ENCODE measurements around the gene PSMD9. TPM values are rescaled to one million over a fixed set of nuclear protein-coding genes. Genes with fewer than 3 reads are reported as not detected.

Gene PSMD9
- total RNA-seq, 5 donors from 2014 or later (not counting 1 experiment from before 2014, with no cell fraction given), result 42.1 to 57.3 (median 48.1) TPM

DNA sequence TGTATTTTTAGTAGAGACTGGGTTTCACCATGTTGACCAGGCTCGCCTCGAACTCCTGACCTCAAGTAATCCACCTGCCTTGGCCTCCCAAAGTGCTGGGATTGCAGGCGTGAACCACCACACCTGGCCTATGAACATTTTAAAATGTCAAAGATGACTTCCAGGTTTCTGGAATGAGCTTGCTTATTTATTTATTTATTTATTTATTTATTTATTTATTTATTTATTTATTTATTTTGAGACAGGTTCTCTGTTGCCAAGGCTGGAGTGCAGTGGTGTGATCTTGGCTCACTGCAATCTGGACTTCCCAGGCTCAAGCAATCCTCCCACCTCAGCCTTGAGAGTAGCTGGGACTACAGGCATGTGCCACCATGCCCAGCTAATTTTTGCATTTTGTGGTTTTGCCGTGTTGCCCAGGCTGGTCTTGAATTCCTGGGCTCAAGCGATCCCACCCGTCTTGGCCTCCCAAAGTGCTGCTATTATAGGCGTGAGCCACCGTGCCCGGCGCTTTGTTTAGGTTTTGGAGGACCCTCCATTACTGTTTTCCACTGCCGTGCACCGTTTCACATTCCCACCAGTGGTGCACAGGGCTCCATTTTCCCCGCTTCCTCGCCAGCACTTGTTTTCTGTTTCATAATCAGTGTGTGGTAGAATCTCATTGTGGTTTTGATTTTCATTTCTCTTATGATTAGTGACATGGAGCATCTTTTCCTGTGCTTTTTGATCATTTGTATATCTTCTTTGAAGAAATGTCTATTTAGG lies 23.4 kb downstream of the PSMD9 start:
- no peaks in the 10 kb centered on the region for H3K27me3 ChIP-seq (replicated peaks in 1 of 2; ENCODE audit: control insufficient read depth in 2 of 2, extremely low read depth in 1 of 2, insufficient read depth in 2 of 2, low read length in 1 of 2)
- Mint-ChIP-seq H3K27me3 (no peaks in the 10 kb centered on the region), H3K4me3 (peak overlapping the region in 1 of 3 donors; percentile 21), H3K9me3 (no peaks in the 10 kb centered on the region), H3K36me3 (peaks cover 42% of the 10 kb centered on the region), H3K27ac (peak overlapping the region in 1 of 2 donors; percentile 83), H3K4me1 (peaks cover 7 to 12% (median 10%) of the 10 kb centered on the region in 3 donors)
- peaks cover 0 to 7% of the 10 kb centered on the region in 2 experiments for H3K4me1 ChIP-seq (ENCODE audit: control insufficient read depth in 1 of 2, extremely low read depth in 1 of 2, insufficient read depth in 2 of 2, low read length in 2 of 2)
- H3K27ac ChIP-seq (ENCODE audit: low read length), result no peak overlapping the region
- no peaks in the 10 kb centered on the region for H3K9me3 ChIP-seq
- 84% methylated on average over 8 of the region's 14 CpGs for WGBS (ENCODE audit: insufficient coverage)
- DNase-seq (no peak), ATAC-seq (replicated peaks in 1 of 4) (no peak)
- peaks cover 2 to 40% of the 10 kb centered on the region in 2 donors for H3K36me3 ChIP-seq (ENCODE audit: control insufficient read depth in 2 of 2, extremely low read depth in 1 of 2, insufficient read depth in 1 of 2, low read length in 1 of 2)
- no peak overlapping the region for H3K4me3 ChIP-seq (ENCODE audit: control insufficient read depth in 1 of 2, extremely low read depth in 1 of 2, low read length in 1 of 2)
- ChIA-PET CTCF (no interaction called here), POLR2A (interaction anchor here in 1 of 2 donors (0.6 to 0.7 kb wide), 2 partner anchors 11 to 120 kb away, joined by 3 to 7 read pairs; no protein-coding TSS in a partner anchor)

DNA sequence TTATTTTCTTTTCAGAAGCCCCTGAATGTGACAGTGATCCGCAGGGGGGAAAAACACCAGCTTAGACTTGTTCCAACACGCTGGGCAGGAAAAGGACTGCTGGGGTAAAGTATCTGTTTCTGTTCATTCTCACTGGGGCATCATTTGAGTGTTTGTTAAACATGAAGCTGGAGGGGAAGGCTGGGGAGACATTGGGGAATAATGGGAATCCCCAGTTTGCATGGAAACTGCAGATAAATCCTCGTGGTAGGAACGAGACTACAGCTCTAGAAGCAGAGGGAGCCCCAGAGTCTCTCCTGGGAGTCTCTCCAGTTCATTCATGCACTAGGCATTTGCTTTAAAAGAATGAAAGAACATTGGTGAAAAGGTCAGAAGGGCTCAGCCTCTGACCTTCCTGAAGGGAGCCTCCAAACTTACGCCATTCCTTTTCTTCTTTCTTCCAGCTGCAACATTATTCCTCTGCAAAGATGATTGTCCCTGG lies 27.3 kb downstream of the PSMD9 start:
- Mint-ChIP-seq H3K36me3 (peaks cover 27% of the 10 kb centered on the region), H3K27me3 (no peaks in the 10 kb centered on the region), H3K4me3 (no peak overlapping the region), H3K9me3 (no peaks in the 10 kb centered on the region), H3K27ac (no peak overlapping the region), H3K4me1 (peaks cover 11 to 18% (median 15%) of the 10 kb centered on the region in 3 donors)
- H3K27ac ChIP-seq (ENCODE audit: low read length), result no peak overlapping the region
- H3K4me3 ChIP-seq (ENCODE audit: control insufficient read depth in 1 of 2, extremely low read depth in 1 of 2, low read length in 1 of 2), result no peak overlapping the region
- ChIA-PET POLR2A (interaction anchor here (0.6 kb wide), 3 partner anchors 37 to 347 kb away, joined by 3 to 12 read pairs (median 10); no protein-coding TSS in a partner anchor), CTCF (interaction anchor here (0.6 to 1.0 kb wide), 3 partner anchors 21 to 275 kb away, joined by 3 to 6 read pairs (median 3); no protein-coding TSS in a partner anchor)
- no peaks in the 10 kb centered on the region for H3K27me3 ChIP-seq (replicated peaks in 1 of 2; ENCODE audit: control insufficient read depth in 2 of 2, extremely low read depth in 1 of 2, insufficient read depth in 2 of 2, low read length in 1 of 2)
- ATAC-seq (replicated peaks in 1 of 4) (no peak), DNase-seq (no peak)
- H3K9me3 ChIP-seq, result no peaks in the 10 kb centered on the region
- 88% methylated on average over 5 of the region's 5 CpGs for WGBS (ENCODE audit: insufficient coverage)
- peaks cover 5 to 27% of the 10 kb centered on the region in 2 donors for H3K36me3 ChIP-seq (ENCODE audit: control insufficient read depth in 2 of 2, extremely low read depth in 1 of 2, insufficient read depth in 1 of 2, low read length in 1 of 2)
- peaks cover 2 to 15% of the 10 kb centered on the region in 2 experiments for H3K4me1 ChIP-seq (ENCODE audit: control insufficient read depth in 1 of 2, extremely low read depth in 1 of 2, insufficient read depth in 2 of 2, low read length in 2 of 2)

DNA sequence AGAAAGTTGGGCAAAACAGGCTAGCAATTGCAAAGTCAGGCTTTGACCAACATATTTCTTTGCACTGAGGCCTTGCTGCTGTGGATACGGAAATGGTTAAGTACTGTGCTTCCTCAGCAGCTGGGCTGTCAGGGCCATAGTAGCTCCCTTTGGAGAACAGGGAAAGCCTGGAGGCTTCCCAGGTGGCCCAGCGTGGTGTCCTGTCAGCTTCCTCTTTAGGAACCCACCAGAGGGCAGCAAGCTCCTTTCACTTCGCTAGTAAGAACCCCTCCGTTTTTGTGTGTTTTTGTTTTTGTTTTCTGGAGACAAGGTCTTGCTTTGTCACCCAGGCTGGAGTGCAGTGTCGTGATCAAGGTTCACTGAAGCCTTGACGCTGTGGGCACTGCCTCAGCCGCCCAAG lies 28.1 kb downstream of the PSMD9 start:
- H3K27me3 ChIP-seq (replicated peaks in 1 of 2; ENCODE audit: control insufficient read depth in 2 of 2, extremely low read depth in 1 of 2, insufficient read depth in 2 of 2, low read length in 1 of 2), result no peaks in the 10 kb centered on the region
- peaks cover 2 to 15% of the 10 kb centered on the region in 2 experiments for H3K4me1 ChIP-seq (ENCODE audit: control insufficient read depth in 1 of 2, extremely low read depth in 1 of 2, insufficient read depth in 2 of 2, low read length in 2 of 2)
- H3K36me3 Mint-ChIP-seq, result peaks cover 24% of the 10 kb centered on the region
- no peaks in the 10 kb centered on the region for H3K27me3 Mint-ChIP-seq
- ChIA-PET CTCF (interaction anchor here (0.6 to 1.0 kb wide), 3 partner anchors 22 to 274 kb away, joined by 3 to 6 read pairs (median 3); no protein-coding TSS in a partner anchor), POLR2A (interaction anchor here in 1 of 2 donors (0.5 to 0.6 kb wide), 2 partner anchors 346 to 350 kb away, joined by 3 to 7 read pairs; no protein-coding TSS in a partner anchor)
- no peak for ATAC-seq (replicated peaks in 1 of 4)
- WGBS (ENCODE audit: insufficient coverage), result 86% methylated on average over 6 of the region's 7 CpGs
- peaks cover 11 to 18% (median 15%) of the 10 kb centered on the region in 3 donors for H3K4me1 Mint-ChIP-seq
- H3K27ac Mint-ChIP-seq, result peak overlapping the region; percentile 53 to 96
- no peak overlapping the region for H3K4me3 Mint-ChIP-seq
- no peaks in the 10 kb centered on the region for H3K9me3 Mint-ChIP-seq
- peaks cover 5 to 27% of the 10 kb centered on the region in 2 donors for H3K36me3 ChIP-seq (ENCODE audit: control insufficient read depth in 2 of 2, extremely low read depth in 1 of 2, insufficient read depth in 1 of 2, low read length in 1 of 2)
- H3K27ac ChIP-seq (ENCODE audit: low read length), result no peak overlapping the region
- no peak overlapping the region for H3K4me3 ChIP-seq (ENCODE audit: control insufficient read depth in 1 of 2, extremely low read depth in 1 of 2, low read length in 1 of 2)
- H3K9me3 ChIP-seq, result no peaks in the 10 kb centered on the region
- DNase-seq, result no peak

DNA sequence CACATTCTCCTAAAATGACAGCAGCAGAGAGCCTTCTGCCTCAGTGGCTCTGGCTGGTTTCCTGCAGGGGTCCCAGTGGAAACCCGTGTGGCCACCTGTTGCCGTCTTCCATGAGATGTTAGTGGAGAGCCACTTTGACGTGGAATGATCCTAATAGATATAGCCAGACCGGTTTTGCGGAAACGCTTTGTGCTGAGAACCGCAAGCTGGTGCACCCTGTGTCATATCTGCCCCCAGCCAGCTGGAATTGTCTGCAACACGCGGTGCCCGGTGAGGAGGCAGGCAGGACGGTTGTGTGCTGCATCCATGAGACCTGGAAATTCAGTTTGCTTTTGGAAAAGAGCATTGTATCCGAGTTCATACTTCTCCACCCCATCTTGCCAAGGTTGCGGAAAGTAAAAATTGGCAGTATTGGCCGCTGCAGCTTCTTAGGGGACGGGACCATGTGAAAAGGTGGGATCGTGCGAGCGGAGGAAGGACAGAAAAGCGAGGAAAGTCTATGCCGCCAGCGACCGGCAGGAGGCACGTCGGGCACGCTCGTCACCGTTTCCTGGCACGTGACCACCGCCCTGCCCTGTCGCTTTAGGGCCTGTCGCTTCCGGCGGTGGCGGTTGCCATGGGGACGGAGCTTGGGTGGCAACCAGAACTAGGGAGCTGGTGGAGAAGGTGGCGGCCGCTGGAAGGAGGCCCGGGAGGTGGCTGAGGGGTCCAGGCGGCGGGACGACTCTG lies 29.5 kb downstream of the PSMD9 start, which contains the start of gene CFAP251:
TSS of gene CFAP251 (plus strand) at position 643 of the 729 bp plus-strand sequence. CDS start 2,714 bp downstream, outside the sequence.
- Mint-ChIP-seq H3K9me3 (no peaks in the 10 kb centered on the region), H3K27ac (peak within 1 kb of the TSS; percentile 53 to 96), H3K4me3 (peak within 1 kb of the TSS; percentile 79 to 84 (median 82)), H3K4me1 (peaks cover 9 to 15% (median 14%) of the 10 kb centered on the region in 3 donors), H3K27me3 (no peaks in the 10 kb centered on the region), H3K36me3 (peaks cover 20% of the 10 kb centered on the region)
- H3K27ac ChIP-seq (ENCODE audit: low read length), result peak within 1 kb of the TSS; percentile 58
- ChIA-PET POLR2A (interaction anchor here (0.6 kb wide), 2 partner anchors 143 to 244 kb away, joined by 3 read pairs; no protein-coding TSS in a partner anchor), CTCF (interaction anchor here in 1 of 2 donors (0.5 to 1.8 kb wide), 7 partner anchors 12 to 272 kb away, joined by 3 to 7 read pairs (median 3); partner anchors contain the start of gene PSMD9)
- 16% methylated on average over 34 of the region's 41 CpGs for WGBS (ENCODE audit: insufficient coverage)
- peak; percentile 99 to 100 (median 100) for ATAC-seq (replicated peaks in 1 of 4)
- peak; percentile 85 to 100 (median 96) for DNase-seq
- H3K4me3 ChIP-seq (ENCODE audit: control insufficient read depth in 1 of 2, extremely low read depth in 1 of 2, low read length in 1 of 2), result peak within 1 kb of the TSS; percentile 1 to 41
- peaks cover 2 to 12% of the 10 kb centered on the region in 2 experiments for H3K4me1 ChIP-seq (ENCODE audit: control insufficient read depth in 1 of 2, extremely low read depth in 1 of 2, insufficient read depth in 2 of 2, low read length in 2 of 2)
- peaks cover 5 to 27% of the 10 kb centered on the region in 2 donors for H3K36me3 ChIP-seq (ENCODE audit: control insufficient read depth in 2 of 2, extremely low read depth in 1 of 2, insufficient read depth in 1 of 2, low read length in 1 of 2)
- H3K27me3 ChIP-seq (replicated peaks in 1 of 2; ENCODE audit: control insufficient read depth in 2 of 2, extremely low read depth in 1 of 2, insufficient read depth in 2 of 2, low read length in 1 of 2), result no peaks in the 10 kb centered on the region
- H3K9me3 ChIP-seq, result no peaks in the 10 kb centered on the region

DNA sequence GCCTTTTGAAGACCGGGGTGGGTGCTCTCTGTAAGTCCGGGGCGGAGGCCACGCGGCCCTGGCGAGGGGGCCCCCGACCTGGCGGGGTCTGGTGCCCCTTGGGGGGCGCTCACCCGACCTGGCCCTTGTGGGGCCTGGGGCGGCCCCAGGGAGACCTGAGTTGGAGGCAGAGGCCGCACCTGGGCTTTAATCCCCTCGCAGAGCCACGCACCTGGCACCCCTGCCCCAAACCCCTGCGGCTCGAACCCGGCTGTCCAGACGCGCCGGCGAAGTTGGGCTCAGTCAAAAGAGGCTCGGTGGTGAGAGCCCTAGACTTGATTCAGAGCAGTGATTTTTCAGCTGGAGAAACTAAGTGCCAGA lies 30.1 kb downstream of the PSMD9 start:
- Mint-ChIP-seq H3K9me3 (no peaks in the 10 kb centered on the region), H3K27ac (no peak overlapping the region), H3K36me3 (peaks cover 20% of the 10 kb centered on the region), H3K4me3 (peak overlapping the region in 1 of 3 donors; percentile 84), H3K27me3 (no peaks in the 10 kb centered on the region), H3K4me1 (peaks cover 9 to 15% (median 14%) of the 10 kb centered on the region in 3 donors)
- CTCF ChIA-PET, result interaction anchor here in 1 of 2 donors (0.6 to 1.8 kb wide), 6 partner anchors 12 to 272 kb away, joined by 3 to 7 read pairs (median 4); partner anchors contain the start of gene PSMD9
- Histone ChIP-seq H3K36me3 (ENCODE audit: control insufficient read depth in 2 of 2, extremely low read depth in 1 of 2, insufficient read depth in 1 of 2, low read length in 1 of 2) (peaks cover 5 to 27% of the 10 kb centered on the region in 2 donors), H3K4me3 (ENCODE audit: control insufficient read depth in 1 of 2, extremely low read depth in 1 of 2, low read length in 1 of 2) (peak overlapping the region in 1 of 2 donors; percentile 41), H3K27ac (ENCODE audit: low read length) (peak overlapping the region; percentile 58), H3K4me1 (ENCODE audit: control insufficient read depth in 1 of 2, extremely low read depth in 1 of 2, insufficient read depth in 2 of 2, low read length in 2 of 2) (peaks cover 2 to 12% of the 10 kb centered on the region in 2 experiments), H3K9me3 (no peaks in the 10 kb centered on the region), H3K27me3 (replicated peaks in 1 of 2; ENCODE audit: control insufficient read depth in 2 of 2, extremely low read depth in 1 of 2, insufficient read depth in 2 of 2, low read length in 1 of 2) (no peaks in the 10 kb centered on the region)
- DNase-seq (peak in 1 of 35 experiments; percentile 2), ATAC-seq (replicated peaks in 1 of 4) (peak in 2 of 4 experiments; percentile 23 to 41)
- POLR2A ChIA-PET, result interaction anchor here (0.6 kb wide), 2 partner anchors 142 to 243 kb away, joined by 3 read pairs; no protein-coding TSS in a partner anchor
- 59% methylated on average over 13 of the region's 22 CpGs for WGBS (ENCODE audit: insufficient coverage)
